CMK (cell line): ENCODE results near the gene ITPKB.

Experiments
- DNase-seq: peaks from one replicate; pipeline ENCODE4 v3.0.0-alpha.2; 2010; ENCODE audit warnings: low read depth

The ITPKB gene

DNA sequence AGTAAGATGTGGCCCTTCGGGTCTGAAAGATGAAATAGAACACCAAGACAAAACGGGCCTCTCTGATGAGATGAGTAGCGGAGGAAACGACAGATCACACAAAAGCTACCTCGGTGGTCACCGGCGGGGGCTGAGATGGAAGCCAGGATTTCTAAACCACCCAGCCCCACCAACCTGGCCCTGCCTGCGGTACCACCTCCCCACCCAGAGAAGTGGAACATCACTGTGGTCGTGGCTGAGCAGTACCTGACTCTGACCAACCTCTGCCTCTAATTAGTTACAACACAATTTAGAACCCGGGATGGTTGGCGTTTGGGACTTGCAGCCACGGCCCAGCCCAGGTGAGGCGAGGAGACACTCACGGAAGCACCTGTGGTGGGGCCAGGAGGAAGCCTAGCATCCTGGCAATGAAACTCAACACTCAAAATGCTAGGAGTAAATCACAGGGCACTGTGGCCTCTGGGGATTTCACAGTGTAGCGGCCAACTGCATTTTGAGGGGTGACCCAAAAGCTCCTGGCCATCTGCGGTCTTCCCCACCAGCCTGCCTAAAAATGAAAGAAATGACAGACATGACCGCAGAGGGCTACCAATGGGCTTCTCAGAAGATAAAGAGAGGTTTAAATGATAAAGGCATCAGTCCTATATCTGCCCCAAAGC is 73.4 kb downstream of the ITPKB start:
- DNase-seq, result no peak

- no peak for DNase-seq
Measured at GRCh38 chr1:226664413-226665101, 74.5 kb downstream of the ITPKB start.

- DNase-seq, result no peak
Measured at GRCh38 chr1:226663327-226663704, 75.8 kb downstream of the ITPKB start.

- DNase-seq, result no peak
Measured at GRCh38 chr1:226662642-226663326, 76.3 kb downstream of the ITPKB start.

DNA sequence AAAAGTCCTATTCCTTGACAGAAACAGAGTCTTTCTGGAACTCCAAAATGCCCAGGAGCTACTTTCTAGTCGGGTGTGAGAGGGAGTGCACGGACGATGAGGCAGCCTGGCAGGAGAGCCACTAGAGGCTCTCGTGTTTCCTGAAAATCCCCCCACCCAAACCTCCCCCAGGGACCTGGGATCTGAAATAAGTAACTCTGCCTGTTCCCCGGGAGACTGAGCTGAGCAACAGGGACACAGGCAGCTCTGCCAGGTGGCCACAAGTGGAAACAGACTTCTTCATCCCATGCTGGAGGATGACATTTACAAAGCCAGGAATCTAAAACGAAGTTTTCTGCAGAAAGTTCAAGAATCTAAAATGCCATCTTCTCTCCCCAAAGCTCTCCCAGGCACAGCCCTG is 77.1 kb downstream of the ITPKB start:
- DNase-seq, result no peak

DNA sequence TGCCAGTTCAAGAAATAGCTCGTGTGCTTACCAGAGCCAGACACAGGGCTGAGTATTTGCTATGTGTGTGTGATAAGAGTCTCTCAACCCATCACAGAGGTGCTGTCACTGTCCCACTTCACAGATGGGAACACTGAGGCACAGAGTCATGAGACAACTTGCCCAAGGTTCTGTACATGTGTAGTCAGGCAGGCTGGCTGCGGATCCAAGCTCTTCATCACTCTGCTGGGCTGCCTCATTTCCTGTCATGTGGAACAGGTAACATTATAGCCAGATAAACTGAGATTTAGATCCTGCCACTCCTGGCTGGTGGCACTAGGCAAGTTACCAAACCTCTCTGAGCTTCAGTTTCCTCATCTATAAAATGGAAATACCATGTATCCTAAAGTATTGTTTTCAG is 77.8 kb downstream of the ITPKB start:
- DNase-seq, result no peak

DNA sequence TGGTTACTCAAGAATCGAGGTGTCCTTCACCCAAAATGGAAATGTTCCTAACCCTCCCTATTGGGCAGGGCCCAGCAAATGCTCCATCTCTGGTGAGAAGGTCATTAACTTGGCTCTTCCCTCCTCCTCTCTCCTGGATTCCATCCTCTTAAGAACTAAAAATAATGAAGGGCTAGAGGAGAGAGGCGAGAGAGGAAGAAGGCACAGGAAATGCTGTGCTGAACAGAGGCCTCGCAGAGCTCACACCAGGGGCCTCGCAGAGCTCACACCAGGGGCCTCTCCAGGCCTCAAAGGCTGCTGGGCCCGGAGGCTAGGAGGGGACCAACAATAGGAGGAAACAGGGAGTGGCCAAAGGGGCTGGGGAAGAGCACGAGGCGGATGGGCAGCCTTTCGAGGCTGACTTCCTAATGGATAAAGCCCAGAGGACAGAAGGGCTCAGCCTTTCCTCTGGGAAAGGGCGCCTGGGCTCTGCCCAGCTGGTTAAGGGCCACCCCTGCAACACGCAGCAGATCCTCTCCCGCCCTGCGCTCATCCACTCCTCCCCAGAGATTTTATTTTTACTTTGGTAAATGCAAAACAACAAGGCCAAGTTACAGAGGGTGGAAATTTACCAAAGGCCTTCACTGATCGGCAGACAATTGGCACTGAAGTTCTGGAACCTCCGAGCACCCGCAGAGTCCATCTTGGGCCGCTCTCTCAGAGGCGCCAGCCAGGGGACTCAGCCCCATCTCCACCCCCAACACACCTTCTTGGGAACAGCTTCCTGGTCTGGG is 78.5 kb downstream of the ITPKB start:
- DNase-seq, result no peak

DNA sequence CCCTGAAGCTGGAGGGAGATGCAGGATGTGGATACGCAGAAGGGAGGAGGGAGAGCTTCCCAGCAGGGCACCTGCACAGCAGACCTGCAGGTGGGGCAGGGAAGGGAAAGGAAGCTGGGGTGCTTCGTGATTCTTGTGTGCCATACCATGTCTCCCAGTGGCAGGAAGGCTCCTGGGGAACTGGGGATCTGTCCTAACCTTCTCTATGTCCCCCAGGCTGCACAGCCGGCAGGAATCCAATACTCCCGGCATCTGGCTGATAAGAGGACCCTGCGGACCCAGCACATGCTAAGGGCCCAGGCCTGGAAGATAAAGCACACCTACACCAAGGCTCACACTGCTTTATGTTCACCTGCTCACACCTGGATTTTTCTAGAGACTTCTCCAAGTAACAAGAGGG is 79.4 kb downstream of the ITPKB start:
- DNase-seq, result no peak

DNA sequence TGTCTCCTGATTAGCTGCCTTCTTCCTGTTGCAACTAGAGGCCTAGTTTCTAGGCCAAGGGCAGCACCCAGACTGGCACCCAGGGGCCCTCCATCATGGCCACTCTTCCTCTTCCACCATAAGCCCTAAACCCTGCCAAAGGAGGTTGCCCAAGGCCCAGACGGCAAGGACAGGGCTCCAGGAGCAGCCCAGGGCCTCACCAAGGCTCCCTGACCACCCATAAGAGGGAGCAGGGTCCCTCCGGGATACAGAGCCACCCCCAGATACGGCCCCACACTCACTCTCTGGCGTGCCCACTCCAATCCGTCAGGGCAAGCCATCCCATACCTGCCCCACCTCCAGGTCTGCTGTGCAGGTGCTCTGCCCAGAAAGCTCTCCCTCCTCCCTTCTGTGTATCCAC is 79.9 kb downstream of the ITPKB start:
- DNase-seq, result no peak

- no peak for DNase-seq
Measured at GRCh38 chr1:226658546-226659125, 80.4 kb downstream of the ITPKB start.

GRCh38 chr1:226657895-226658545 is 81.1 kb downstream of the ITPKB start:
- DNase-seq, result no peak

DNA sequence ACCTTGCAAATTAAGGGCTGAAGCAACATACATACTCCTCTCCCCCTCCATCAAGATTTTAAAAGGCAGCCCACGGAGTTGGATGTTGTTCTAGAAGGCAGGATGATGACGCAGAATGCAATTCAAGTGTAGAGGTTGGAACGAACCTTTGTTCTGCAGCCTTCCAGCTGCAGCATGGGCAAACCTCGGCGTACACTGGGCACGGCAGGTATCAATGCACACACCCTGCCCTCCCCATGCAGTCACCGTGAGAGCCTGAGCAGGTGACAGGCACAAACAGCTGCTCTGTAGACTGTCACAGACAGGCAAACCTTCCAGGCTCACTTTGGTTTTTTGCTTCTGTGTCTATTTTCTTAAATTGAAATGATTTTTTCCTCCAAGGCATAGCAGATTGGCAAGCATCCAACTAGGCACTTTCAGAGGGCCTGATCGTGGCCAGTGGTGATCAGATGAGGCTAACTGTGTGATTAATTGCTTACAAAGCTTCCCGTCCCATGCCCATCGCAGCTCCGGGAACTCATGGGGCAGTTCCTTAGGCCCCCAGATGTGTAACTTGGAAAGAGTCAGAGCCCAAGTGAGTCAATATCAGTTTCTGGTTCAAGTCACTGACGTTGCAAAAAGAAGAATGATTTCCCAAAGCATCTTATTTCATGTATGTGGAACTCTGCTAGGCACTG is 82.3 kb downstream of the ITPKB start:
- DNase-seq, result no peak

DNA sequence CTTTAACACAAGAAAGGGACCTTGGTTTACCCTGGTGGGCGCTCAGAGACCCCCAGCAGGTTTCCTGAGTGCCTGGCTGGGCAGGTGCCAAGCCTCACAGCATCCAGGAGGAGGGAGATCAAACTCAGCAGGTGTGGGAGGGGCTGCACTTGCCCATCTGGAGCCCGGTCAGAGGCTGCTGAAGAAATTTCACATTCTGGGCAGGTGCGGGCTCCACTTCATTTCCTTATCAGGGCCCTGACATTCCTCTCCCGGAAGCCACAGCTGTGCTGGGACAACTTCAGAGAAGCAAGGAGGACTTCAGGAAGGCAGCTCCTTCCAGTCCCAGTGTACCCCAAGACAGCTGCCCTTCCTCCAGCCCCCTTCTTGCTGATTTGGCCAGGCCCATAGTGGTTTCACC is 82.9 kb downstream of the ITPKB start:
- DNase-seq, result no peak

- no peak for DNase-seq
Measured at GRCh38 chr1:226655251-226656163, 83.6 kb downstream of the ITPKB start.

DNA sequence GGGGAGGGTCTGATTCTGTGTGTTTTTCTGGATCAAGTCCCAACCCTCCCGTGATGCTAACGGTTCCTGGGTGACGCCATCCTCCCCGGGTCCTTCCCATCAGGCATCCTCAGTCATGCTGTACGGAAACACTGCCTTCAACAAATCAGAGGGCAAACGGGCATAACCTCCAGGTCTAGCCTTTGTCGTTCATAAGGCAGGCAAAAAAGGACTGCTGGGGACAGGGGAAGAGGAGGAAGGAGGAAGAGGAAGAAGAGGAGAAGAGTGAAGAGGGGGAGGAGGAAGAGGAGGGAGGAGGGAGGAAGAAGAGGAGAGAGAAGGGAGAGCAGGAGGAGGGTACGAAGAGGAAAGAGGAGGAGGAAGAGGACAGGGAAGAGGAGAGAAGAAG is 84.4 kb downstream of the ITPKB start:
- DNase-seq, result no peak

GRCh38 chr1:226654046-226654667 is 84.9 kb downstream of the ITPKB start:
- no peak for DNase-seq

DNA sequence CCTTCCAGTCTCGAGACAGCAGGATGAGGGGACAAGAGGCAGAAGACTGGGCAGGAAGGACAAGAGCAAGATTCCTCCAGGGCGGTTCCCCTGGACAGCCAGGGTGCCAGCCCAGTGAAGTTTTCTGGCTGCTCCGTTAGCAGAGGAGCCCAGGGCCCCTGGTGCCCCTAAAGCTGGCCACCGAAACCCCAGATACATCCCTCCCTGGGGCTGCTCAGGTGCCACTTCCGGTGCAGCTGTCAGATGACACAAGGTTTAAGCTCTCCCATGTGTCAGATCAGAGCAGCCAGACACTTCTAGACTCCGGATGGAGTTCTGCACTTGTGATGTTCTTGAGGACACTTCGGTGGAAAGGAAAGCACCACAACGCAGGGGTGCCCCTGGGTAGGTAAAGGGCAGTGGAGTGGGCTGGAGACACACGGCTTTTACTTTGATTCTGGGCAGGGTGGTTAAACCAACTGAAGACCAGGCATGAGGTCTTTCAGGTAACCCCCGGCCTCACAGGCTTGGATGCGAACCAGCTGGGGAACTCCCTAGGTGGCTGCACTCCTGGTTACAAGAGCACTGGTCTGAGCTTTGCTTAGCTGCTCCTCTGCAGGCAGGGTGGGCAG is 85.7 kb downstream of the ITPKB start:
- DNase-seq, result no peak

- DNase-seq, result no peak
Measured at GRCh38 chr1:226652613-226653012, 86.5 kb downstream of the ITPKB start.

- DNase-seq, result no peak
Measured at GRCh38 chr1:226651732-226652105, 87.4 kb downstream of the ITPKB start.
